GM19025 (cell line): Measurements from ENCODE around the gene MSH6.

Experiments
- ATAC-seq: cut with Tn5 transposase; IDR thresholded peaks from one replicate; pipeline ENCODE4 v1.9.1; 2021; ENCODE audit warnings: mild to moderate bottlenecking, low read depth, moderate library complexity; ENCODE audit not compliant: unreplicated experiment

The MSH6 gene

DNA sequence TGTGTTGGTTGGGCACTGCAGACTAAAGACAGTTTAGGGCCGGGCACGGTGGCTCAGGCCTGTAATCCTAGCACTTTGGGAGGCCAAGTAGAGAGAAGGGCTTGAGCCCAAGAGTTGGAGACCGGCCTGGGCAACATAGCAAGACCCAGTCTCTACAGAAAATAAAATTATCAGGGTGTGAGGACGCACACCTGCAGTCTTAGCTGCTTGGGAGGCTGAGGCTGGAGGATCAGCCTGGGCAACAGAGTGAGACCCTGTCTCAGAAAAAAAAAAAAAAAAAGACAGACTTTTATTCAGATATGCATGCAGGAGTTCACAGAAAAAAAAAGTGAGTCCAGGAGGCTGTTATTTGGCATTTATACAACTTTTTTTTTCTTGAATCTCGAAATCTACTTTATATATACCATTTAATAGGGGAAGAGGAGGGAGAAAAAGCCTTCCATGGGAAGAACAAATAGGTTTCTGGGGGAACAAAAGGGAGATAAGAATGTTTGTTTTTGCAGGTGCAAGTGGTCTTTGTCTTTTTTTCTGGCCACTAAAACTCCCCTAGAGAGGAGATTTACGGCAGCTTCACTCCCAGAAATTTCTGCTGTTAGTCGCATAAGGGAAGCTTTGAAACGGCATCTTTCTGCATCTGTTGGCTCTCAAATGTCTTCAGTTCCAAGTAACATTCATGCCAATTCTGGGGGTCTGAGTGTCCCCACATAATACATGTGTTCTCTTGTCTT lies 4.1 kb upstream of the MSH6 start:
- ATAC-seq: no peak

- ATAC-seq: no peak
Observed at GRCh38 chr2:47779426-47779790, 3.5 kb upstream of the MSH6 start.

- no peak for ATAC-seq
Observed at GRCh38 chr2:47782381-47782670, 619 bp upstream of the MSH6 start.

DNA sequence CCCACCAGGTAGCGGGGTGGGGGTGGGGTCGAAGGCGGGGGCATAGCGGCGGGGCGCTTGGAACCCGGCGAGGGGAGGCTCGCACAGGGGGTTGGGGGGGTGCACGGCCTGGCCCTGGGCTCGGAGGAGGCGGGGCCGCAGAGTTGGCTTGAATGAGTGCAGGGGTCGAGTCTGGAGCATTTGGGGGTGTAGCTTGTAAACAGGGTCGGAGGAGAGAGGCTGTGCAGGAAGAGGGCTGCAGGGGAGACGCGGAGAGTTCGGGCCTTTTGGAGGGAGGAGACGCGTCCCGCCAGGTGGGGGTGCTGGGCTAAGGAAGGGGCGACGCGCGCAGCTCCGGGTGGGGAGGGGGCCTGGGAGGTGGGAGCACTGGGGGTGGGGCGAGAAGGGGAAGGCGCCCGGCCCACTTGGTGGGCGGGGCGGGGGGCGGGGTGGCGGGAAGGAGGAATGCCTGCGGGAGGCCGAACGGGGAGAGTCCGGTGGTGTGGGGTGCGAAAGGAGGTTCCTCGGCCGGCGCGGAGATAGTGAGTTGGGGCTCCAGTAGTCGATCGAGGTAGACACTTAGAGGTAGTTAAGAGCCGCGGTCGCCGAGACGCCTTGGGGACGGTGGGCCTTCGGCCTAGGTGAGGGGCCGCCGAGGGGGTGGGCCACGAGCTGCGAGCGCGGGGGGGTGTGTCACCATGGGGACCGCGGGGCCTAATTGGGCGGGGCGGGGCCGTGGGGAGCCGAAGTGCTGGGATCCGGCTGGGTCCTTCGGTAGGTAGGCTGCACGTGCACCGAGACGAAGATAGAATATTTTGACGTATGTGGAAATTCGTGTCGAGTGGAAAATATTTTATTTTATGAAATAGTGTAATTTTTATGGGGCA lies 774 bp downstream of the MSH6 start:
- no peak for ATAC-seq

DNA sequence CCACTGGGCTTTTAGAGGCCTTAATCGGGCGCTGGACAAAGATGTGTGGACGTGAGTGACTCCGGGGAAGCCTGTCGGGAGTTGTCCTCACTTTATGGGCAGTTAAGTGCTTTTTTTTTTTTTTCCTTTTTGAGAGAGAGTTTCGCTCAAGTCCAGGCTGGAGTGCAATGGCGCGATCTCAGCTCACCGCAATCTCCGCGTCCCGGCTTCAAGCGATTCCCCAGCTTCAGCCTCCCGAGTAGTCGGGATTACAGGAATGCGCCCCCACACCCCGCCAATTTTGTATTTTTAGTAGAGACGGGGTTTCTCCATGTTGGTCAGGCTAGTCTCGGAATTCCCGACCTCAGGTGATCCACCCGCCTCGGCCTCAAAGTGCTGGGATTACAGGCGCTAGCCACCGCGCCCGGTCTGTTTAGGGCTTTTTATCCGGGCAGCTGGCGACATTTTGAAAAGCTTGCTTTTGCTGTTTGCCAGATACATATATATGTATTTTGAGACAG lies 1.5 kb downstream of the MSH6 start:
- no peak for ATAC-seq

GRCh38 chr2:47785986-47786385 lies 3.0 kb downstream of the MSH6 start:
- ATAC-seq: no peak

GRCh38 chr2:47796090-47796697 lies 13.2 kb downstream of the MSH6 start:
- no peak for ATAC-seq

GRCh38 chr2:47798631-47799030 lies 15.7 kb downstream of the MSH6 start:
- ATAC-seq: no peak

DNA sequence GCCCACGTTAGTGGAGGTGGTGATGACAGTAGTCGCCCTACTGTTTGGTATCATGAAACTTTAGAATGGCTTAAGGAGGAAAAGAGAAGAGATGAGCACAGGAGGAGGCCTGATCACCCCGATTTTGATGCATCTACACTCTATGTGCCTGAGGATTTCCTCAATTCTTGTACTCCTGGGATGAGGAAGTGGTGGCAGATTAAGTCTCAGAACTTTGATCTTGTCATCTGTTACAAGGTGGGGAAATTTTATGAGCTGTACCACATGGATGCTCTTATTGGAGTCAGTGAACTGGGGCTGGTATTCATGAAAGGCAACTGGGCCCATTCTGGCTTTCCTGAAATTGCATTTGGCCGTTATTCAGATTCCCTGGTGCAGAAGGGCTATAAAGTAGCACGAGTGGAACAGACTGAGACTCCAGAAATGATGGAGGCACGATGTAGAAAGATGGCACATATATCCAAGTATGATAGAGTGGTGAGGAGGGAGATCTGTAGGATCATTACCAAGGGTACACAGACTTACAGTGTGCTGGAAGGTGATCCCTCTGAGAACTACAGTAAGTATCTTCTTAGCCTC lies 16.2 kb downstream of the MSH6 start:
- ATAC-seq: no peak

- ATAC-seq: no peak
Observed at GRCh38 chr2:47801118-47801517, 18.2 kb downstream of the MSH6 start.

DNA sequence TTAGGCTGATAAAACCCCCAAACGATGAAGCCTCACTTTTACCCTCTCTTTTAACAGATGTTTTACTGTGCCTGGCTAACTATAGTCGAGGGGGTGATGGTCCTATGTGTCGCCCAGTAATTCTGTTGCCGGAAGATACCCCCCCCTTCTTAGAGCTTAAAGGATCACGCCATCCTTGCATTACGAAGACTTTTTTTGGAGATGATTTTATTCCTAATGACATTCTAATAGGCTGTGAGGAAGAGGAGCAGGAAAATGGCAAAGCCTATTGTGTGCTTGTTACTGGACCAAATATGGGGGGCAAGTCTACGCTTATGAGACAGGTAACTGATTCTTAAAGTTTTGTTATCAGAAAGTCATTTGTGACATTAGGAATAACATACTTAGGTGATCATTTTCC lies 20.4 kb downstream of the MSH6 start:
- no peak for ATAC-seq

- no peak for ATAC-seq
Observed at GRCh38 chr2:47803770-47804169, 20.8 kb downstream of the MSH6 start.

- ATAC-seq: no peak
Observed at GRCh38 chr2:47805850-47806249, 22.9 kb downstream of the MSH6 start.

DNA sequence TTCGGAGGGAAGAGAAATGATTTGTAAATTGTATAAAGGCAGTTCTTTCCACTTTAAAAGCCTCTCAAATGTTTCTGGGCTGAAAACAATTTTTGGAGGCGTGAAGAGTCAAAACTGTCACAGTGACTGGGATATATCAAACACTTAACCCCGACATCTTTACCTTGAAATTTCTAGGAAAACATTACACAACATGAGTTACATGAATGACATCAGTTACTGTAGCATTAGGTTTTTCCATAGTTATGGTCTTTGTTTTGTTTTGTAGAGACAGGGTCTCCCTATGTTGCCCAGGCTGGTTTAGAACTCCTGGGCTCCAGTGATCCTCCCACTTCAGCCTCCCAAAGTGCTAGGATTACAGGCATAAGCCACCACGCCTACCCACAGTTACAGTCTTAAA lies 25.7 kb downstream of the MSH6 start:
- no peak for ATAC-seq

DNA sequence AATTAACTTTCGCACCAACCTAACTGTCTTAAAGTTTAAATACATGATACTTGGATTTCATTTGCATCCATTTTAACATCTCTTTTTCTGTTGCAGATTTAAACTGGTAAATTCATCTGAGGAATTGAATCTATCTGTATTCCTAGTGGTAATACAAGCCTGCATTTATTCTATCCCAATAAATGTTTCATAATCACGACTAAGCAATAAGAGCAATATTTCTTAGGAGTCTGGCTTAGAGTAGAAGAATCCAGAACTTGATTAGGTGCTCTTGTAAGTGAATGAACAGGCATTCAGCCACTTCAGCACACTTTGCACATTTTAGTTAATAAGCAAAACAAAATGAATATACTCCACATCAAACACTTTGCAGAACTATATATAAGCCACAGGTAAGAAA lies 27.0 kb downstream of the MSH6 start:
- no peak for ATAC-seq

GRCh38 chr2:47810850-47811249 lies 27.9 kb downstream of the MSH6 start:
- no peak for ATAC-seq

GRCh38 chr2:47811668-47812067 lies 28.7 kb downstream of the MSH6 start:
- ATAC-seq: no peak

- ATAC-seq: no peak
Observed at GRCh38 chr2:47815764-47816163, 32.8 kb downstream of the MSH6 start.

- ATAC-seq: no peak
Observed at GRCh38 chr2:47818777-47819176, 35.8 kb downstream of the MSH6 start.

GRCh38 chr2:47819834-47820233 lies 36.9 kb downstream of the MSH6 start:
- ATAC-seq: no peak

- ATAC-seq: no peak
Observed at GRCh38 chr2:47822518-47822917, 39.6 kb downstream of the MSH6 start.
